ENCODE results near the gene THUMPD2. TPM values are rescaled to one million over a fixed set of nuclear protein-coding genes. Genes with fewer than 3 reads are reported as not detected.
"Not testable (repeated sequence)": the region's sequence is repeated elsewhere in the genome, so short reads cannot be mapped to it uniquely, and the experiment has no call there.

Gene THUMPD2
- total RNA-seq, 1 donor = 10.8 TPM

DNA sequence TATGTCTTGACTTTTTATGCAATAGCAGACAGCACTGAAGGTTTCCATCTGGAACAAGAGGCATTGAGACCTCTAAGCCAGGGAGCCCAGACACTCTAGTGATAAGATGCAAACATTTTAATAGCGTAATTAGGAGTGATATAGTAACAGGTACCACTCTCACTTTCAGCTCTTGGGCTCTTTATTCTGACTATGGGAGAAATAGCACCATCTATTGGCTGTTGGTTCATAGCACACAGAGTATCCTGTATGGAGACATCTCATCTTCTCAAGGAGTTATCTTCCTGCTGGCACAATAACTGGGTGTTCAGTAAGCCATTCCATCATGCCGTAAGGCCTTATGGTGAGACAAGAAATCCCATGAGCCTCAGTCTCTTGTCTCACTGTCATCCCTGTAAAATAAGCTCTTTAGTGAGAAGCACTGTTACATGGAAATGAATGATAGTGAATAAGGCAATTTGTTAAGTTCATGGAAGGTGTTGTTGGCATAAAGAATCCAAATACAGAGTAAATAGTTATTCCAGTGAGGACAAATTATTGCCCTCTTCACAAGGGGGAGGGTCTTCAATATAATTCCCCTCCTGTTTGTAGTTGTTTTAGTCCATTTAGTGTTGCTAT lies 48.3 kb downstream of the THUMPD2 start:
- DNase-seq (ENCODE audit: low read depth) = peak; percentile 47
- TF ChIP-seq, protein P1, sequence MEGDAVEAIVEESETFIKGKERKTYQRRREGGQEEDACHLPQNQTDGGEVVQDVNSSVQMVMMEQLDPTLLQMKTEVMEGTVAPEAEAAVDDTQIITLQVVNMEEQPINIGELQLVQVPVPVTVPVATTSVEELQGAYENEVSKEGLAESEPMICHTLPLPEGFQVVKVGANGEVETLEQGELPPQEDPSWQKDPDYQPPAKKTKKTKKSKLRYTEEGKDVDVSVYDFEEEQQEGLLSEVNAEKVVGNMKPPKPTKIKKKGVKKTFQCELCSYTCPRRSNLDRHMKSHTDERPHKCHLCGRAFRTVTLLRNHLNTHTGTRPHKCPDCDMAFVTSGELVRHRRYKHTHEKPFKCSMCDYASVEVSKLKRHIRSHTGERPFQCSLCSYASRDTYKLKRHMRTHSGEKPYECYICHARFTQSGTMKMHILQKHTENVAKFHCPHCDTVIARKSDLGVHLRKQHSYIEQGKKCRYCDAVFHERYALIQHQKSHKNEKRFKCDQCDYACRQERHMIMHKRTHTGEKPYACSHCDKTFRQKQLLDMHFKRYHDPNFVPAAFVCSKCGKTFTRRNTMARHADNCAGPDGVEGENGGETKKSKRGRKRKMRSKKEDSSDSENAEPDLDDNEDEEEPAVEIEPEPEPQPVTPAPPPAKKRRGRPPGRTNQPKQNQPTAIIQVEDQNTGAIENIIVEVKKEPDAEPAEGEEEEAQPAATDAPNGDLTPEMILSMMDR (IDR thresholded peaks at IDR 0.05; ENCODE audit: insufficient read depth, low read depth, low read length) = peak; percentile 73
- H3K4me3 ChIP-seq (ENCODE audit: low read depth, low read length) = no peak overlapping the region

- TF ChIP-seq, protein P1 (IDR thresholded peaks at IDR 0.05; ENCODE audit: insufficient read depth, low read depth, low read length) = no peak
- DNase-seq (ENCODE audit: low read depth) = no peak
- no peak overlapping the region for H3K4me3 ChIP-seq (ENCODE audit: low read depth, low read length)
Measured at GRCh38 chr2:39730276-39730675, 48.8 kb downstream of the THUMPD2 start.

- H3K4me3 ChIP-seq (ENCODE audit: low read depth, low read length) = no peak overlapping the region
- peak; percentile 48 for DNase-seq (ENCODE audit: low read depth)
- TF ChIP-seq, protein P1 (IDR thresholded peaks at IDR 0.05; ENCODE audit: insufficient read depth, low read depth, low read length) = peak; percentile 92
Measured at GRCh38 chr2:39728941-39729351, 50.1 kb downstream of the THUMPD2 start.

GRCh38 chr2:39728085-39728484 lies 51.0 kb downstream of the THUMPD2 start:
- not testable (repeated sequence) for DNase-seq (ENCODE audit: low read depth); H3K4me3 ChIP-seq (ENCODE audit: low read depth, low read length)

GRCh38 chr2:39725401-39725800 lies 53.7 kb downstream of the THUMPD2 start:
- DNase-seq (ENCODE audit: low read depth) = no peak
- TF ChIP-seq, protein P1 (IDR thresholded peaks at IDR 0.05; ENCODE audit: insufficient read depth, low read depth, low read length) = no peak
- no peak overlapping the region for H3K4me3 ChIP-seq (ENCODE audit: low read depth, low read length)

- DNase-seq (ENCODE audit: low read depth) = no peak
- H3K4me3 ChIP-seq (ENCODE audit: low read depth, low read length) = no peak overlapping the region
- TF ChIP-seq, protein P1 (IDR thresholded peaks at IDR 0.05; ENCODE audit: insufficient read depth, low read depth, low read length) = no peak
Measured at GRCh38 chr2:39724828-39725144, 54.3 kb downstream of the THUMPD2 start.

DNA sequence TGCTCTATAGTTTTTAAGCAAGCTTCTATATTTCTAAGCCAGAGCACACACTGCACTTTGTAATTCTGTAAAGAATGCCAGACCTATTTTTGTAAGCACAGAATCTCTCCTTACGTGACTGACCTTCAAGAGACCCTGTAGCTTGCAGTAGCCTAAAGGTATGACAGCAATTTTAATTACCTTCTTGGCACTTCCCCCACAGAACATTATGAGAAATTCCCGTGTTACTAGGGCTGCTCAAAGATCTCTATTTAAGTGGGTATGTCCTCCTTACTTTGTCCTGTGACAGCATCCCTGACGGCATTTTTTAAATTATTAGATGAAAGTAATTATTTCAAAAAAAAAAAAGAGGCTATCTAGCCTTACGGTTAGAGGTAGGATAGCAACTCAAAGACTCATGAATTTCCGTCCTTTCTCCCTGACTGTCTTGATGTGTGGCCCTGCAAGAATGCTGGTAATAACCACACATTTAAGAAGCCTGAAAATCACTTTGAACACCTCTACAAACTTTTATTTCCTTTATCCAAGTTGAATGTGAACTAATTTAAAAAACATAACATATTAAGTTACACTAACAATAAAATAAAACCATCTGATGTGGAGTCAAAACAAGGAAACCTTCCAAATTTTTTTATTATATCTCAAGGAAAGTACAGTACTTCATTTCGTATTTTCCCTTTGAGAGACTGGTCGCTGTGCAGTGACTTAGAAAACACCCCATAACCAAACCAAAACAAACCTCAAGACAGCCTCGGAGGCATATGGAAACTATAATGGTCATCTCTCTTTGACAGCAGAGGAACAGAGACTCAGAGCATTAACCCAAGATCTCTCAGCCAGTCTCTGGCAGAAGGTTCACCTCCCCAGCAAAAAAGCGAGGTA lies 54.9 kb downstream of the THUMPD2 start:
- TF ChIP-seq, protein P1 (IDR thresholded peaks at IDR 0.05; ENCODE audit: insufficient read depth, low read depth, low read length) = no peak
- no peak overlapping the region for H3K4me3 ChIP-seq (ENCODE audit: low read depth, low read length)
- DNase-seq (ENCODE audit: low read depth) = no peak

Data from fibroblast of villous mesenchyme (primary cell).